HepG2 (cell line): ENCODE data around the gene ATF6. TPM values are rescaled to one million over a fixed set of nuclear protein-coding genes. Genes with fewer than 3 reads are reported as not detected.

Experiments used
- ATAC-seq: fragments of 200-7000 bp; cut with Tn5 transposase; 3 replicates; pipeline ENCODE4 v1.9.1; 2020; ENCODE audit warnings: mild to moderate bottlenecking, moderate library complexity
- BruUV-seq: library from RNA; stranded (reverse); fragments of 400-500 nt; replicated peaks from 2 replicates; lab custom pipeline; 2021; lab: Mats Ljungman, UMichigan
- CTCF ChIA-PET: fragments of 300-600 bp; formaldehyde crosslinking; extraction: SDS; loops from one replicate; lab custom pipeline; 2021; ENCODE audit warnings: low total read pairs, inconsistent platforms, low intra/inter-chr PET ratio; lab: Yijun Ruan, JAX
- POLR2A ChIA-PET: fragments of 350-600 bp; sonication (Branson Sonifier 250); formaldehyde crosslinking; loops from one replicate; lab custom pipeline; 2020; ENCODE audit warnings: antibody characterized with exemption, inconsistent platforms; lab: Yijun Ruan, JAX
- DNase-seq: peaks from one replicate; pipeline ENCODE4 v3.0.0-alpha.2; 2015; ENCODE audit warnings: low spot score
- FAIRE-seq: peaks from 3 replicates; lab custom pipeline; 2011; peaks lifted over from hg19 to GRCh38; lab: Jason Lieb, UNC
- H2AFZ ChIP-seq: one replicate; pipeline ENCODE4 v1.6.1; 2011; ENCODE audit warnings: low read length, inconsistent platforms
- H3K27ac ChIP-seq: fragments of 300-600 bp; 3 replicates; pipeline ENCODE4 v1.8.0; 2011; ENCODE audit warnings: mixed run types, mild to moderate bottlenecking, mixed read lengths, low read length, inconsistent platforms; ENCODE audit not compliant: insufficient read depth; ENCODE audit errors: extremely low read length
- H3K27me3 ChIP-seq, 2 experiments: fragments of 200-600 bp in 1 of 2; 2 replicates in 1 of 2; 3 replicates in 1 of 2; pipeline versions ENCODE4 v1.6.0 to v1.8.0; 2011; ENCODE audit warnings: low read length in 2 of 2, mild to moderate bottlenecking in 2 of 2, moderate library complexity in 2 of 2, inconsistent platforms in 1 of 2; ENCODE audit not compliant: insufficient read depth in 2 of 2, control insufficient read depth in 1 of 2
- H3K36me3 ChIP-seq, 2 experiments: fragments of 200-600 bp in 1 of 2; replicated peaks in 1 of 2; 2 replicates in 1 of 2; 3 replicates in 1 of 2; pipeline versions ENCODE4 v1.5.1 to v1.8.0; 2011; ENCODE audit warnings: low read length in 2 of 2, inconsistent platforms in 1 of 2; ENCODE audit not compliant: insufficient read depth in 2 of 2, control insufficient read depth in 1 of 2
- H3K4me1 ChIP-seq: 2 replicates; pipeline ENCODE4 v1.5.1; 2012; ENCODE audit warnings: low read length, inconsistent platforms; ENCODE audit not compliant: insufficient read depth
- H3K4me2 ChIP-seq: 2 replicates; pipeline ENCODE4 v1.6.0; 2011; ENCODE audit warnings: low read depth, low read length, inconsistent platforms
- H3K4me3 ChIP-seq, 3 experiments: fragments of 200-600 bp in 1 of 3; sonication (generic), shearing (Covaris generic) in 1 of 3; replicated peaks in 1 of 3; 2 replicates each; pipeline ENCODE4 v1.5.1; 2011 to 2016; ENCODE audit warnings: low read length in 3 of 3, inconsistent platforms in 2 of 3, low read depth in 2 of 3, mild to moderate bottlenecking in 2 of 3, control low read depth in 1 of 3, mixed read lengths in 1 of 3; ENCODE audit not compliant: insufficient read depth in 1 of 3
- H3K79me2 ChIP-seq: one replicate; pipeline ENCODE4 v1.6.1; 2011; ENCODE audit warnings: low read length, inconsistent platforms; ENCODE audit not compliant: insufficient read depth
- H3K9ac ChIP-seq: 2 replicates; pipeline ENCODE4 v1.6.0; 2011; ENCODE audit warnings: mild to moderate bottlenecking, low read depth, low read length, inconsistent platforms; ENCODE audit not compliant: insufficient read depth
- H3K9me3 ChIP-seq: 2 replicates; pipeline ENCODE4 v1.5.1; 2012; ENCODE audit warnings: mild to moderate bottlenecking, low read length
- H4K20me1 ChIP-seq: 2 replicates; pipeline ENCODE4 v1.6.0; 2011; ENCODE audit warnings: inconsistent platforms, mild to moderate bottlenecking, low read length, moderate library complexity; ENCODE audit not compliant: insufficient read depth
- AFF4 ChIP-seq: sonication (generic); formaldehyde crosslinking; IDR thresholded peaks from 2 replicates; pipeline ENCODE4 v1.4.0; 2020; ENCODE audit warnings: missing genetic modification reagents
- ATF5 ChIP-seq: sonication (generic); formaldehyde crosslinking; IDR thresholded peaks from 2 replicates; pipeline ENCODE4 v1.4.0; 2020; ENCODE audit warnings: mild to moderate bottlenecking, low read depth, missing genetic modification reagents
- ATF7-NPFF ChIP-seq: sonication (generic); formaldehyde crosslinking; IDR thresholded peaks from 2 replicates; pipeline ENCODE4 v1.8.1; 2023; ENCODE audit warnings: mild to moderate bottlenecking, low read depth, missing genetic modification reagents, moderate library complexity
- CEBPB ChIP-seq: IDR thresholded peaks from 2 replicates; pipeline ENCODE4 v1.6.1; 2011; ENCODE audit warnings: low read depth, low read length, improper control_type of control experiment, borderline replicate concordance
- FLYWCH1 ChIP-seq: sonication (generic); formaldehyde crosslinking; IDR thresholded peaks from 2 replicates; pipeline ENCODE4 v1.8.1; 2023; ENCODE audit warnings: mild to moderate bottlenecking, missing genetic modification reagents
- HNRNPLL ChIP-seq: fragments of 200-400 bp; formaldehyde crosslinking; IDR thresholded peaks from 2 replicates; pipeline ENCODE4 v1.6.1; 2017; ENCODE audit warnings: mild to moderate bottlenecking, low read depth, low read length; ENCODE audit not compliant: poor library complexity, severe bottlenecking
- HOXA3 ChIP-seq: sonication (generic); formaldehyde crosslinking; IDR thresholded peaks from 2 replicates; pipeline ENCODE4 v1.5.0; 2020; ENCODE audit warnings: missing genetic modification reagents
- KLF15 ChIP-seq: sonication (generic); formaldehyde crosslinking; IDR thresholded peaks from 2 replicates; pipeline ENCODE4 v1.8.1; 2023; ENCODE audit warnings: borderline replicate concordance, mild to moderate bottlenecking, inconsistent platforms, missing genetic modification reagents, mixed read lengths
- LBX2 ChIP-seq: sonication (generic); formaldehyde crosslinking; IDR thresholded peaks from 2 replicates; pipeline ENCODE4 v1.5.0; 2020; ENCODE audit warnings: missing genetic modification reagents, mild to moderate bottlenecking, borderline replicate concordance
- TARDBP ChIP-seq: sonication (generic); formaldehyde crosslinking; IDR thresholded peaks from 2 replicates; pipeline ENCODE4 v1.8.0; 2022; ENCODE audit warnings: mild to moderate bottlenecking, missing genetic modification reagents
- TGIF2 ChIP-seq: IDR thresholded peaks from 2 replicates; pipeline ENCODE4 v1.6.1; 2016; ENCODE audit warnings: control low read depth, missing compliant biosample characterization
- TMF1 ChIP-seq: sonication (generic); formaldehyde crosslinking; IDR thresholded peaks from 2 replicates; pipeline ENCODE4 v1.8.1; 2022; ENCODE audit warnings: low read depth, missing genetic modification reagents
- ZFP36L1 ChIP-seq: sonication (generic); formaldehyde crosslinking; IDR thresholded peaks from 2 replicates; pipeline ENCODE4 v1.8.0; 2022; ENCODE audit warnings: mild to moderate bottlenecking, missing genetic modification reagents, moderate library complexity
- ZNF296 ChIP-seq: sonication (generic); formaldehyde crosslinking; conservative IDR thresholded peaks from 2 replicates; pipeline ENCODE4 v1.5.0; 2020; ENCODE audit warnings: mild to moderate bottlenecking, missing genetic modification reagents
- ZNF564 ChIP-seq: sonication (generic); formaldehyde crosslinking; IDR thresholded peaks from 2 replicates; pipeline ENCODE4 v1.8.1; 2023; ENCODE audit warnings: mild to moderate bottlenecking, missing genetic modification reagents
- WGBS: methylation state at CpG from one replicate; pipeline ENCODE4 v1.1.6; 2017; ENCODE audit warnings: low lambda C conversion rate; 5-methylcytosine and 5-hydroxymethylcytosine counted together
- in situ Hi-C: cut with HindIII; loops from 2 replicates; pipeline ENCODE4 v1.10.0; 2017; ENCODE audit warnings: low pct_unique_long_range_greater_than_20kb; ENCODE audit not compliant: extremely low pct_ligation_motif_present
- intact Hi-C: fragments of 100-400 bp; cut with micrococcal nuclease; formaldehyde crosslinking; loops from one replicate; pipeline ENCODE4 v1.10.0; 2022; ENCODE audit not compliant: unreplicated experiment
- polyA plus RNA-seq, 8 experiments: library from polyadenylated mRNA; depleted of rRNA in 3 of 8; stranded (reverse) in 7 of 8; unstranded in 1 of 8; fragments of >200 nt; fragmentation: Illumina TruSeq in 4 of 8; extraction: Trizol in 4 of 8; gene quantifications; 2 replicates each; pipeline versions ENCODE4 v1.2.1 to v1.2.3, GENCODE V29; 2011 to 2016; ENCODE audit warnings: low read depth in 4 of 8, missing spikeins in 1 of 8, mixed read lengths in 1 of 8; ENCODE audit not compliant: insufficient read depth in 1 of 8
- total RNA-seq, 5 experiments: library from RNA; depleted of rRNA; stranded (reverse); fragments of >200 nt; fragmentation: Illumina TruSeq; extraction: Trizol; gene quantifications; 2 replicates each; pipeline ENCODE4 v1.2.3, GENCODE V29; 2016; ENCODE audit warnings: low read depth in 1 of 5

ATF6 gene
- total and polyA plus RNA-seq, 2 of the 13 experiments (the other 11 are each of a cell fraction or from before 2014, with no cell fraction given), result 13.2 to 14.5 TPM

DNA sequence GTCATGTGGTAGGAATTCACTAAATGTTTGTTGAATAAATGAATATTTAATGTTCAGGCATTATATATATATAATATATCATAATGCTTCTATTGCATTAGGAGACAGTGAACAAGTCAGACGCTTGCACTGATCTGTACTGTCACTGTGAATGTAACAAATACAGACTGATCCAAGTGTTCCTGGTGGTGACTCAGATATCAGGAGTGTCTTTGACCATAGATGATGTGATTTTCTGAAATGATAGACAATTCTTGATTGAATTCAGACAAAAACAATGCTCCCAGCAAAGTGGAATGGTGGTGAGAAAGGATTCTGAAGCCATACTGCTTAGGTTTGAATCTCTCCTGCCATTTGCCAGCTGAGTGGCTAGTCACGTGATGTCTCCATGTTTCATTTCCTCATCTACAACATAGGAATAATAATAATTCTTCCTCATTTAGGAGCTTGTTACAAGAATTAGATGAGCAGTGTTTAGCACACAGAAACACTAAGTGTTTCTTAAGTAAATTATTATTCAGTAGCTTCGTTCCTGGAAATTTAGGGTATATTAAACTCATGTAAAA, 186.6 kb downstream of the ATF6 start:
- Histone ChIP-seq H3K4me1 (no peaks in the 10 kb centered on the region), H2AFZ (no peak overlapping the region), H3K9ac (no peak overlapping the region), H4K20me1 (no peaks in the 10 kb centered on the region), H3K4me2 (no peak overlapping the region), H3K27ac (no peak overlapping the region), H3K36me3 (no peaks in the 10 kb centered on the region; a peak in 1 of 5 replicates), H3K9me3 (no peaks in the 10 kb centered on the region), H3K27me3 (no peaks in the 10 kb centered on the region), H3K79me2 (no peaks in the 10 kb centered on the region), H3K4me3 (no peak overlapping the region)
- ATAC-seq (no peak), FAIRE-seq (no peak), DNase-seq (no peak)
- intact Hi-C loops, result no loop called here
- ChIA-PET CTCF (no interaction called here), POLR2A (no interaction called here)
- in situ Hi-C loops, result no loop called here
- no peak for TF ChIP-seq HNRNPLL
- no peak for TF ChIP-seq CEBPB
- TF ChIP-seq FLYWCH1 (CRISPR knock-in tag), result no peak
- TF ChIP-seq KLF15, result no peak
- no peak for TF ChIP-seq TMF1 (CRISPR knock-in tag)
- TF ChIP-seq ATF5 (CRISPR knock-in tag), result no peak
- no peak for TF ChIP-seq AFF4 (CRISPR knock-in tag)
- no peak for TF ChIP-seq ZNF564
- no peak for TF ChIP-seq ZNF296
- TF ChIP-seq ZFP36L1, result no peak
- TF ChIP-seq ATF7-NPFF (CRISPR knock-in tag), result no peak
- no peak for TF ChIP-seq TARDBP (CRISPR knock-in tag)
- TF ChIP-seq LBX2 (CRISPR knock-in tag), result no peak
- TF ChIP-seq TGIF2 (CRISPR knock-in tag), result no peak
- no peak for TF ChIP-seq HOXA3 (CRISPR knock-in tag)
- BruUV-seq, result no TSS peak
- 97% methylated on average over 3 of the region's 3 CpGs for WGBS
